Left colon (tissue), 2 donors: Measurements from ENCODE around the gene HSF2BP. TPM values are rescaled to one million over a fixed set of nuclear protein-coding genes. Genes with fewer than 3 reads are reported as not detected.
"Not testable (repeated sequence)": the region's sequence is repeated elsewhere in the genome, so short reads cannot be mapped to it uniquely, and the experiment has no call there.

Experiments
- ATAC-seq: fragments of 200-7000 bp; cut with Tn5 transposase; one replicate; pipeline ENCODE4 v1.9.1; 2020; ENCODE audit warnings: mild to moderate bottlenecking, moderate library complexity
- DNase-seq, 2 donors: peaks; one replicate each; pipeline ENCODE4 v3.0.0-alpha.2; 2020
- intact Hi-C, 2 donors: fragments of 100-400 bp; cut with DNase I in 1 of 2; cut with micrococcal nuclease in 1 of 2; formaldehyde crosslinking; loops; one replicate each; pipeline versions ENCODE4 v1.11.2 to v1.14.0; 2022; cut with DNase I, micrococcal nuclease
- total RNA-seq, 2 donors: library from RNA; stranded (reverse); fragmentation: NEBNext Ultra II Directional; extraction: Animal tissue kit (Norgen Biotek cat#: 25700); gene quantifications; one replicate each; pipeline ENCODE4 v1.2.1, GENCODE V29; 2021
- donor health status: DM: no; HTN: no; CAD: no.
- donor health status: DM: yes; HTN: yes; CAD: no.

HSF2BP gene
- total RNA-seq, 2 donors from 2014 or later: 0.42 to 0.49 TPM

DNA sequence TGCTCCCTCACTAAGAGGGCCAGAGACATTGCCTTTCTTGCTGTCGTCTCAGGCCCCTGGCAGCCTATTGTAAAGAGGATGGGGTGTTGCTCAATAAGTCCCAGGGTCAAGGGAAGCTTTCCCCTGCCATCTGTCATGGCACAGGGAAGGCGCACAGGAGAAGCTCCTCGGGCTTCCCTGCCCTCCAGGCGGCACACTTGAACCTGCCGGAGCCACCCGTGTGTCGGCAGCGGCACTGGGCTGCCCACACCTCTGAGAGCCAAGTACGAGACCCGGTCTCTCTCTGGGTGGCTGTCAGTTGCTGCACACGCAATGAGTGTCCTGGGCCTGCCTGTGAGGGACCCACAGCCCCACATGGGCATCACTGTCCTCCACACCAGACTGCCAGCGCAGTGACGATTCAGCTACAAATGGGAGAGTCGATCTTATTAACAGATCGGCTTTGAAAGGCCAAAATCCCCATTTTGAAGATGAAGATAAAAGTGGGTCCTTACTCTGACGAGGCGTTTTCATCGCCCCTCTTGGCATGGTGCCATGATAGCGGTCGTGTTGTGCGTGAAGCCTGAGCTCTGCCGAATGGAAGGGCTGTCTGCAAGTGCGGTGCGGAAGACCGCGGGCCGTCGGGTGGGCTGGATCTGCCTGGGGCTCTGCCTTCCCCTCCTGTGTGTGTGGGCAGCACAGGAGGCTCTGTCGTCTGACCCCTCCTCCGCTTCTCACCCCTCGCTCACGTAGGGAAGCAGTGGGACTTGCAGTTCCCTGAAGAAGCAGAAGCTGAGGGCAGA, 30.5 kb upstream of the HSF2BP start:
- intact Hi-C loops: no loop called here
- DNase-seq (no peak), ATAC-seq (no peak)

- no peak for ATAC-seq
- DNase-seq: no peak
- intact Hi-C loops: no loop called here
Observed at GRCh38 chr21:43688906-43689305, 29.6 kb upstream of the HSF2BP start.

- DNase-seq (no peak), ATAC-seq (peak; percentile 46)
- intact Hi-C loops: no loop called here
Observed at GRCh38 chr21:43687566-43688399, 28.5 kb upstream of the HSF2BP start.

GRCh38 chr21:43686811-43687565, 27.7 kb upstream of the HSF2BP start:
- no peak for ATAC-seq
- DNase-seq: no peak
- intact Hi-C loops: no loop called here

DNA sequence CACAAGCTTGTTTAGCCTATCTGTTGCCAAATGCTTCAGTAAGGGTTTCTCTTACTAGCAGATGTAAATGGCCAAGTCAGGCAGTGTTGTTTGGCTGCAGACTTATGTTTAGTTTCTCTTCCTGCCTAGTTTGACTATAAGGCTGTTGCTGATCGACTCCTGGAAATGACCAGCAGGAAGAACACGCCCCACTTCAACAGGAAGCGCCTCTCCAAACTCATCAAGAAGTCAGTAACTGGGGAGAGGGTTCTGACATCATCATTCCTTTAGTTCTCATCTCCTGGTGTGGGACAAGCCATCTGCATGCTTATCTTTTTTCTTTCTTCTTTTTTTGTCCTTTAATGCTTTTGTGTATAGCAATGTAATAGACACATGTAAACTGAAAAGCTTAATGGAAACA, 25.1 kb upstream of the HSF2BP start:
- ATAC-seq: no peak
- no peak for DNase-seq
- intact Hi-C loops: no loop called here

GRCh38 chr21:43681650-43682049, 22.4 kb upstream of the HSF2BP start:
- no peak for ATAC-seq
- DNase-seq: no peak
- intact Hi-C loops: no loop called here

DNA sequence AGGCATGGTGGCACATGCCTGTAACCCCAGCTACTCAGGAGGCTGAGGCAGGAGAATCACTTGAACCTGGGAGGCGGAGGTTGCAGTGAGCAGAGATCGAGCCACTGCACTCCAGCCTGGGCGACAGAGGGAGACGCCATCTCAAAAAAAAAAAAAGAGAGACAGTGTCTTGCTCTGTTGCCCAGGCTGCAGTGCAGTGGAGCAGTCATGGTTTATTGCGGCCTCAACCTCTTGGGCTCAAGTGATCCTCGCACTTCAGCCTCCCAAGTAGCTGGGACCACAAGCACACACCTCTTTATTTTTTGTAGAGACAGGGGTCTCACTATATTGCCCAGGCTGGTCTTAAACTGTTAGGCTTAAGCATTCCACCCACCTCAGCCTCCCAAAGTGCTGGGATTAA, 21.1 kb upstream of the HSF2BP start:
- DNase-seq, intact Hi-C loops, ATAC-seq: not testable (repeated sequence)

DNA sequence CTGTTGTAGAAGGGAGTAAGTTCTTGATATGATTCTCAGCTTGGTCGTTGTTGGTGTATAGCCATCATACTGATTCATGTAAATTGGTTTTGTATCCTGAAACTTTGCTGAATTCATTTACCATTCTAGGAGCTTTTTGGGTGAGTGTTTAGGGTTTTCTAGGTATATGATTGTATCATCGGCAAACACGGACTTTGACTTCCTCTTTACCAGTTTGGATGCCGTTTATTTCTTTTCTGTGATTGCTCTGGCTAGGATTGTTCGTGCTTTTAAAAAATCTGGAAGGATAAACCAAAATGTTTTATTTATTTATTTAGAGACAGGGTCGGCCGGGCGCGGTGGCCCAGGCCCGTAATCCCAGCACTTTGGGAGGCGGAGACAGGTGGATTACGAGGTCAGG, 20.7 kb upstream of the HSF2BP start:
- no peak for ATAC-seq
- no peak for DNase-seq
- intact Hi-C loops: no loop called here

DNA sequence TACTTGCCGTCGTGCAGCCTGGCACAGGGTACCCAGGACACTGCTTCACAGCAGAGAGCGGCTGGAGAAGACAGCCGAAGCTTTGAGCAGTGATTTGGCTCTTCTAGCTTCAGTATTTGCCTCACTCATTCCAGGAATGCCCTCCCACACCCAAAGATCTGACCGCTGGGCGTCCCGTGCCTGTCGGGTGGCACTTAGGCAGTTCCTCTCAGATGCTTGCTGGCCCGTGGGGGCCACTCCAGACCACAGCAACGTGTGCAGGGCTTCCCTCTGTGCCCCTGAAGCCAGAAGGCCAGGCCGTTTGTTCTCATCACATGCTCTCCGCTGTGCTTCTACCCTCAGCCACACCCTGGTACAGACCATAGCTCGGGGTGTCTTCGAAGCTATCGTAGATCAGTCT, 17.1 kb upstream of the HSF2BP start:
- intact Hi-C loops: no loop called here
- no peak for DNase-seq
- ATAC-seq: no peak

GRCh38 chr21:43675871-43676270, 16.6 kb upstream of the HSF2BP start:
- ATAC-seq: no peak
- no peak for DNase-seq
- intact Hi-C loops: no loop called here

DNA sequence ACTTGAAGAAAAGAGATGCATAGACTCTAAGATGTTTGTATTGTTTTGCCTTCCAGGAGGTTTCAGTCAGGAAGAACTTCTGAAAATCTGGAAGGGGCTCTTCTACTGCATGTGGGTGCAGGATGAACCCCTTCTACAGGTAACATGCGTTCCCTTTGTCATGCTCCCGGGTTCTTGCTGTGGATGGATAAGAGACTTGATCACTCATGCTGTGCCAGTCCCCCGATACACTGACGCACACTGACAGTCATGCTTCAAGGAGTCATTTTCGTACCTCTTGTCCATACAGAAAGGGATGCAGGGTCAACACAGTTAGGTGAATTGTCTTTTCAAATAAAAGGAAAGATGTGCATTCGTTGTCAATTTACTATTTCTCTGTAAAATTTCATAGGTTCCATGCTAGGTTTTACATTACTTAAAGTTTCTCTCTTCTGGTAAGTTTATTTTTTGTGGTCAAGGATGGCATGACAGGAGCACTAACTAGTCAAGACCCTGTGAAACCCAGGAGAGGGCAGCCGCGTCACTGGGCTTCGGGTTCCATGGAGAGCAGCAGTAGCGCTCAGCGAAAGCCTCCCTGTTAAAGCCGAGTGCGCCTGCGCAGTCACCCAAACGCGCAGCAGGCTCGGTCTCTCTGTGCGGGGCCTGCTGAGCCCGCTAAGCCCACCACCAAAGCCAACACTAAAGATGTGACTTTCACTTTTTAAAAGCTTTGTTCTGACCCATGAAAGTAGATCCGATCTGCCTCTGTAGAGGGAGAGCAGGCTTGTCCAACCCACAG, 10.7 kb upstream of the HSF2BP start:
- no peak for DNase-seq
- intact Hi-C loops: loop anchor here in 1 of 2 donors (10.0 kb wide), 1 partner anchor 65 kb away; no protein-coding TSS in a partner anchor
- no peak for ATAC-seq

GRCh38 chr21:43667191-43667904, 8.1 kb upstream of the HSF2BP start:
- intact Hi-C loops: loop anchor here in 1 of 2 donors (10.0 kb wide), 1 partner anchor 67 kb away; no protein-coding TSS in a partner anchor
- DNase-seq (no peak), ATAC-seq (no peak)

DNA sequence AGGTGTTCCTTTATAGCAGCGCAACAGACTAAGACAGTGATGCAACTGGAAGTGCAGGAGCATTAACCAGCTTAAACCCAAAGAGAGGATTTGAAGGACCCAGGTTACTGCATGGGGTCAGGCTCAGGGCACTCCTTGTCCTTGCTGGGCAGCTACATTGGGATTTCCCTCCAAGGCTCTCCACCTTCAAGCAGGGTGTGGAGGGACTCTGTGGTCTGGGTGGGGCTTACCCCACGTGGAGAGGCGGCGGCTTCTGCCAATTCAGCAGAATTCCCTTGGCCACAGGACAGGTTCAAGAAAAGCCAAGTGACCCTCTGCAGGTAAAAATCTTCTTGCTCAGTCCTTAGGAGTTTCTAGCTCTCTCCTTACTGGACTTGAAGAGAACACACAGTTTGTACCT, 6.6 kb upstream of the HSF2BP start:
- ATAC-seq (peak; percentile 19), DNase-seq (no peak)
- intact Hi-C loops: loop anchor here in 1 of 2 donors (10.0 kb wide), 1 partner anchor 69 kb away; no protein-coding TSS in a partner anchor

DNA sequence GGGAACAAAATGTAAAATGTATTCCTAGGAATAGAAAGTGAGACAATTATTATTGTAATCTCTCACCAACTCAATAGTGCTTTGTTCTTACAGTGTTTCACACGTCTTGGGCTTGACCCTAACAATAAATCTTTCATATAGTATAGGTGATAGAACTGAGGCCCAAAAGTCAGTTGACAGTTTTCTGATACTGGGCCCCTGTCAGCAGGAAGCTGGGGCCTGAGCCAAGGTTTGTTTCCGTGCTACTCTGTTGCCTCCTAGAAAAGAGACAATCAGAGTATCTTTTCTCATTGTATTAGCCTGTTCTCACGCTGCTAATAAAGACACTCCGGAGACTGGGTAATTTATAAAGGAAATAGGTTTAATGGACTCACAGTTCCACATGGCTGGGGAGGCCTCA, 5.1 kb upstream of the HSF2BP start:
- DNase-seq: no peak
- no peak for ATAC-seq
- intact Hi-C loops: loop anchor here in 1 of 2 donors (10.0 kb wide), 1 partner anchor 70 kb away; no protein-coding TSS in a partner anchor

- intact Hi-C loops: loop anchor here in 1 of 2 donors (10.0 kb wide), 1 partner anchor 72 kb away; no protein-coding TSS in a partner anchor
- DNase-seq: no peak
- ATAC-seq: no peak
Observed at GRCh38 chr21:43663033-43663432, 3.7 kb upstream of the HSF2BP start.

GRCh38 chr21:43662286-43662685, 3.0 kb upstream of the HSF2BP start:
- DNase-seq (no peak), ATAC-seq (no peak)
- intact Hi-C loops: loop anchor here in 1 of 2 donors (10.0 kb wide), 1 partner anchor 73 kb away; no protein-coding TSS in a partner anchor

DNA sequence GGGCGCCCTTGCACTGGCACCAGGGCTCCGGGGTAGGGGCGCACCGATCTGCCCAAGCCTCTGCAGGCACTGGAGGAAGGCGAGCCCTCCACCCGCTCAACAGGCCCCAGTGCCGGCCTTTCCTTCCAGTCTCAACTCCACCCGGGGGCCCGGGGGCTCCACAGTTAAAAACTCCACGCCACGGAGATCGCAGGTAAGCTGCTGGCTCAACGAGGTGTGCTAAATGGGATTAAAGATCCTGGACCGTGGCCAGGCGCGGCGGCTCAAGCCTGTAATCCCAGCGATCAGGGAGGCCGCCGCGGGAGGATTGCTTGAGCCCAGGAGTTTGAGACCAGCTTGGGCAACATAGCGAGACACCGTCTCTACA, 536 bp downstream of the HSF2BP start:
- DNase-seq (peak in 1 of 2 donors; percentile 33), ATAC-seq (no peak)
- intact Hi-C loops: no loop called here
